NB4 (cell line): ENCODE measurements around the gene TOMM40.
"Not testable (repeated sequence)": the region's sequence is repeated elsewhere in the genome, so short reads cannot be mapped to it uniquely, and the experiment has no call there.

ENCODE experiments used
- DNase-seq: peaks from one replicate; pipeline ENCODE4 v3.0.0; 2010; ENCODE audit warnings: low read depth
- H3K4me3 ChIP-seq: one replicate; pipeline ENCODE4 v1.5.1; 2011; ENCODE audit warnings: mild to moderate bottlenecking, low read depth, low read length, moderate library complexity
- MYC ChIP-seq: IDR thresholded peaks from 2 replicates; pipeline ENCODE4 v1.6.1; 2011; ENCODE audit warnings: low read depth, low read length
- POLR2A ChIP-seq: IDR thresholded peaks from 2 replicates; pipeline ENCODE4 v1.6.1; 2011; ENCODE audit warnings: mild to moderate bottlenecking; ENCODE audit not compliant: insufficient read length; ENCODE audit errors: extremely low read depth
- TF ChIP-seq, protein P1 (sequence below): IDR thresholded peaks from 2 replicates; pipeline ENCODE4 v1.6.1; 2011; ENCODE audit warnings: low read depth, low read length
- TF ChIP-seq, protein P2 (sequence below): IDR thresholded peaks from one replicate; pipeline ENCODE4 v1.5.1; 2012; ENCODE audit warnings: low read depth, low read length

Gene TOMM40

GRCh38 chr19:44908836-44909261, 17.8 kb downstream of the TOMM40 start:
- no peak overlapping the region for H3K4me3 ChIP-seq
- DNase-seq = no peak
- TF ChIP-seq, protein P1, sequence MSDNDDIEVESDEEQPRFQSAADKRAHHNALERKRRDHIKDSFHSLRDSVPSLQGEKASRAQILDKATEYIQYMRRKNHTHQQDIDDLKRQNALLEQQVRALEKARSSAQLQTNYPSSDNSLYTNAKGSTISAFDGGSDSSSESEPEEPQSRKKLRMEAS = no peak
- TF ChIP-seq, protein P2, sequence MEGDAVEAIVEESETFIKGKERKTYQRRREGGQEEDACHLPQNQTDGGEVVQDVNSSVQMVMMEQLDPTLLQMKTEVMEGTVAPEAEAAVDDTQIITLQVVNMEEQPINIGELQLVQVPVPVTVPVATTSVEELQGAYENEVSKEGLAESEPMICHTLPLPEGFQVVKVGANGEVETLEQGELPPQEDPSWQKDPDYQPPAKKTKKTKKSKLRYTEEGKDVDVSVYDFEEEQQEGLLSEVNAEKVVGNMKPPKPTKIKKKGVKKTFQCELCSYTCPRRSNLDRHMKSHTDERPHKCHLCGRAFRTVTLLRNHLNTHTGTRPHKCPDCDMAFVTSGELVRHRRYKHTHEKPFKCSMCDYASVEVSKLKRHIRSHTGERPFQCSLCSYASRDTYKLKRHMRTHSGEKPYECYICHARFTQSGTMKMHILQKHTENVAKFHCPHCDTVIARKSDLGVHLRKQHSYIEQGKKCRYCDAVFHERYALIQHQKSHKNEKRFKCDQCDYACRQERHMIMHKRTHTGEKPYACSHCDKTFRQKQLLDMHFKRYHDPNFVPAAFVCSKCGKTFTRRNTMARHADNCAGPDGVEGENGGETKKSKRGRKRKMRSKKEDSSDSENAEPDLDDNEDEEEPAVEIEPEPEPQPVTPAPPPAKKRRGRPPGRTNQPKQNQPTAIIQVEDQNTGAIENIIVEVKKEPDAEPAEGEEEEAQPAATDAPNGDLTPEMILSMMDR = no peak
- TF ChIP-seq POLR2A (no peak), MYC (no peak)

DNA sequence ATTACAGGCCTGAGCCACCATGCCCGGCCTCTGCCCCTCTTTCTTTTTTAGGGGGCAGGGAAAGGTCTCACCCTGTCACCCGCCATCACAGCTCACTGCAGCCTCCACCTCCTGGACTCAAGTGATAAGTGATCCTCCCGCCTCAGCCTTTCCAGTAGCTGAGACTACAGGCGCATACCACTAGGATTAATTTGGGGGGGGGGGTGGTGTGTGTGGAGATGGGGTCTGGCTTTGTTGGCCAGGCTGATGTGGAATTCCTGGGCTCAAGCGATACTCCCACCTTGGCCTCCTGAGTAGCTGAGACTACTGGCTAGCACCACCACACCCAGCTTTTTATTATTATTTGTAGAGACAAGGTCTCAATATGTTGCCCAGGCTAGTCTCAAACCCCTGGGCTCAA, 18.7 kb downstream of the TOMM40 start:
- TF ChIP-seq MYC (no peak), POLR2A (no peak)
- TF ChIP-seq, protein P2 = no peak
- TF ChIP-seq, protein P1 = no peak
- no peak for DNase-seq
- no peak overlapping the region for H3K4me3 ChIP-seq

GRCh38 chr19:44911896-44912295, 20.8 kb downstream of the TOMM40 start:
- DNase-seq, H3K4me3 ChIP-seq: not testable (repeated sequence)

DNA sequence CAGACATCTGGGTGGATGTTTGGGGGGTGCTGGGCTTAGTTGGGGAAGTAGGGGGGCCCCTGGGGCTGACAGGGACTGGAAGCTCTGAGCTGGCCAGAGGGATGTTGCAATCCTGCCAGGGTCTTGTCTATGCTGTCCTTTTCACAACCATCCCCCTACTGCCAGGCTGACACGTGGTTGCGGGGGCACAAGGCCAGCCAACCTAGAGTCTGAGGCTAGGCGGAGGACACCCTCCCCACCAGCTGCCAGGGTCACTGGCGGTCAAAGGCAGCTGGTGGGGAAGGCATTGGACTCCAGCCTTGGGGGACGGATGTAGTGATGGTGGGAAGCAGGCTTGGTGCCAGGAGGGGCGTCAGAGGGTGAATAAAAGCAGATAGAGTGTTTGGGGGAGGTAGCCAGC, 21.8 kb downstream of the TOMM40 start:
- TF ChIP-seq, protein P1 = peak; percentile 39
- TF ChIP-seq POLR2A = no peak
- no peak overlapping the region for H3K4me3 ChIP-seq
- DNase-seq = no peak

GRCh38 chr19:44913512-44914432, 22.7 kb downstream of the TOMM40 start:
- not testable (repeated sequence) for DNase-seq, H3K4me3 ChIP-seq

DNA sequence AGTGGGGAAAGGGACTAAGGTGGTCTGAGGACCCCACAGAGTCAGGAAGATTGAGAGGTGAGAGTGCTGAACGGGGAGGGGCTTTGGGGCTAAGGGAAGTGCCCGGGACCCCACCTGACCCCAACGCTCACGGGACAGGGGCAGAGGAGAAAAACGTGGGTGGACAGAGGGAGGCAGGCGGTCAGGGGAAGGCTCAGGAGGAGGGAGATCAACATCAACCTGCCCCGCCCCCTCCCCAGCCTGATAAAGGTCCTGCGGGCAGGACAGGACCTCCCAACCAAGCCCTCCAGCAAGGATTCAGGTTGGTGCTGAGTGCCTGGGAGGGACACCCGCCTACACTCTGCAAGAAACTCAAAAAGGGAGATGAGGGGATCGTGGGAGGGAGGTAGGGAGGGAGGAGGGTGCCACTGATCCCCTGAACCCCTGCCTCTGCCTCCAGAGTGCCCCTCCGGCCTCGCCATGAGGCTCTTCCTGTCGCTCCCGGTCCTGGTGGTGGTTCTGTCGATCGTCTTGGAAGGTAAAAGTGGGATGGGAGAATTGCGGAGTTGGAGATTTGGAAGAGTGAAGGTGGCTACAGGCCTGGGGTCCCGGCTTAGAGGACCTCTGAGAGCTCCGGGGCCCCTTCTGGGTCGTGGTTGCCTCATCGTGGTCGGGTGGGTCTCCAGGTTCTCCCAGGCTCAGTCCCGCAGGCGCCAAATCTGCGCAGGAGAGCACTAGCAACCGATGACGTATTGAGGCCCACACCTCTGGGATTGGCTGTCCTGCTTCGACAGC, 23.6 kb downstream of the TOMM40 start, which contains the start of gene APOC1:
Gene APOC1 (plus strand): TSS at position 176 of the 774 bp plus-strand sequence. CDS start 284 bp downstream, at position 460.
- H3K4me3 ChIP-seq = not testable (repeated sequence)
- peak; percentile 63 for DNase-seq

DNA sequence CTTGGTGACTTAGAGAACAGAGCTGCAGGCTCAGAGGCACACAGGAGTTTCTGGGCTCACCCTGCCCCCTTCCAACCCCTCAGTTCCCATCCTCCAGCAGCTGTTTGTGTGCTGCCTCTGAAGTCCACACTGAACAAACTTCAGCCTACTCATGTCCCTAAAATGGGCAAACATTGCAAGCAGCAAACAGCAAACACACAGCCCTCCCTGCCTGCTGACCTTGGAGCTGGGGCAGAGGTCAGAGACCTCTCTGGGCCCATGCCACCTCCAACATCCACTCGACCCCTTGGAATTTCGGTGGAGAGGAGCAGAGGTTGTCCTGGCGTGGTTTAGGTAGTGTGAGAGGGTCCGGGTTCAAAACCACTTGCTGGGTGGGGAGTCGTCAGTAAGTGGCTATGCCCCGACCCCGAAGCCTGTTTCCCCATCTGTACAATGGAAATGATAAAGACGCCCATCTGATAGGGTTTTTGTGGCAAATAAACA, 33.2 kb downstream of the TOMM40 start:
- TF ChIP-seq, protein P1 = no peak
- TF ChIP-seq, protein P2 = no peak
- TF ChIP-seq POLR2A (no peak), MYC (no peak)
- H3K4me3 ChIP-seq = no peak overlapping the region
- DNase-seq = no peak
